ENCODE measurements around the gene DDAH2.
"Not testable (repeated sequence)": the region's sequence is repeated elsewhere in the genome, so short reads cannot be mapped to it uniquely, and the experiment has no call there.

The DDAH2 gene

GRCh38 chr6:31715022-31715958 is 13.8 kb downstream of the DDAH2 start, which contains the start of gene LY6G6D:
TSS of gene LY6G6D (plus strand) at chr6:31715348. CDS start at chr6:31715356, 8 bp downstream.
- in situ Hi-C loops (cut with MboI; ENCODE audit: low sequenced_read_pairs): no loop called here

DNA sequence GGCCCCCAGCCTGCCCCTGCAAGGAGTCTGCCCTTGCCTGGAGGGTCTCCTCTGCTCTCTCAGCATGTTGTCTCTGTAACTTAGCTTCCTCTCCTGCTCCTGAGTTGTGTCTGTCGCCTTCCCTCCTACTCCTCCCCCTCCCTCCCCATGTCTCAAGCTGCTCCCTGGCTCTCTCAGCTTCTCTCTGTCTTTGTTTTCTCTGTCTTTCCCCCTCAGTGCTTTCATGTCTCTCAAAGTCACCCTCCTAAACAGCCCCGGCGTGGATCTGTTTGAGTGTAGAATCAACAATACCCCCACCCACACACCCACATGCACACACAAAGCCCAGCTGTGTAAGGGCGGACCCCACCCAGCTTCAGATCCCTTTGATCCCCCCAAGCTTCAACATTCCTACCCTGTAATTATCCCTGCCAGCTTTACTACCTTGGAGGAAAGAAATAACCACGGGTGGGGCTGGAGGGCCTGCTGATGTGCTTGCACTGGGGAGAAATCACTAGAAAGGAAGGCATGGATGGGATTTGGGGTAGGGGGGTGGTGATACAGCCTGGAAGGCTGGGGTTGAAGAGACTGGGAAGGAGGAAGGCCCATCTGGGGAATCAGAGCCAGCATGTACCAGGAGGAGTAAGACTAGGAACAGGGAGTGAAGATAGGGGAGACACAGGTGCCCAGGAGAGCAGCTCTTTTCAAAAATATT is 15.0 kb downstream of the DDAH2 start:
- in situ Hi-C loops (cut with MboI; ENCODE audit: low sequenced_read_pairs): no loop called here

DNA sequence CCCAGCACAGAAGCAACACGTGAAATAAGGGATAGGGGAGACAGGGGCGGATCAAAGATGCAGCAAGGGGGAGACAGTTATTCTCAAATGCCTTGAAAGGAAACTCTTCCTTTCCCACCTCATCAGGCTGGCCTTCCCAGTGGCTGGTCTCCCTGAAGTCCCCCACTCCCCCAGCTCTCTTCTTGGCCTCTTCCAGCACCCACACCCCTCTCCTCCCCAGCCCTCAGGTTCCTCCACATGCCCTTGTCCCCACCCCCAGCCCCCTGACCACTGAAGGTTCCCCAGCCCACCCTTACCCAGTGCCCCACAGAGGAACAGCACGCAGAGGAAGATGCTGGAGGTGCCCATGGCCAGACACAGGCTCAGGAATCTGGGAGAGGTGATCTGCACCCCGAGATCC is 15.6 kb downstream of the DDAH2 start:
- in situ Hi-C loops (cut with MboI; ENCODE audit: low sequenced_read_pairs): no loop called here

- in situ Hi-C loops (cut with MboI; ENCODE audit: low sequenced_read_pairs): no loop called here
Measured at GRCh38 chr6:31712296-31712695, 16.8 kb downstream of the DDAH2 start.

GRCh38 chr6:31711233-31711632 is 17.9 kb downstream of the DDAH2 start:
- in situ Hi-C loops (cut with MboI; ENCODE audit: low sequenced_read_pairs): no loop called here

DNA sequence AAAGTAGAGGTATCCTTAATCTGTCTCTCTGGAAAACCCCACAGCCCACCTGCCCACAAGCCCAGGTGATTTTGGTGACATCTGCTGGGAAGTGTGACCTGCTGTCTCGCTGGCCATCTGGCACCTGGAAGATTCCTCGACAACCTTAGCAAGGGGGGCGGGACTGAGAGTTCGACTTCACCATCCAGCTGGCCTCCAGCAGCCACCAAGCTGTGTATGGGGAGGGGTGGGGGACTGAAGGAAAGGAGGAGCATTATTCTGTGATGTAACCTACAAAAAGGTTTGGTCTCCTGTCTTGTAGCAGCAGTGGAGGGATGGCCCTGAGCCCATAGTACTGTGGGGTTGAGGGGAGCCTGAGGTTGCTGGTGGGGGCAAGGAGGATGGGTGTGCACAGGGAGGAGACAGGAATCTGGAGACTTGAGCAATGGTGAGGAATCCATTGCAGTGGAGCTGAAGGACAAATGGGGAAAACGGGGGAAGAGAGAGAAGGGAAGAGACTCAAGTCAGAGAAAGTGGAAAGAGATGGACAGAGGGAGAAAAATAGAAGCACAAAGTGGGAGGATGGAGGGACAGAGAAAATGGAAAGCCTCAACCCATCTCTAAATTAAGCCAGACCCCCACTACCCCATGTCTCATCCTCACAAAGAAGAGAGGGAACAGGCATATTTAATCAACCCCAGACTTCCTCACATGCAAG is 18.4 kb downstream of the DDAH2 start:
- in situ Hi-C loops (cut with MboI; ENCODE audit: low sequenced_read_pairs): no loop called here

- in situ Hi-C loops (cut with MboI; ENCODE audit: low sequenced_read_pairs): not testable (repeated sequence)
Measured at GRCh38 chr6:31709157-31709556, 19.9 kb downstream of the DDAH2 start.

- in situ Hi-C loops (cut with MboI; ENCODE audit: low sequenced_read_pairs): no loop called here
Measured at GRCh38 chr6:31708224-31708623, 20.9 kb downstream of the DDAH2 start.

DNA sequence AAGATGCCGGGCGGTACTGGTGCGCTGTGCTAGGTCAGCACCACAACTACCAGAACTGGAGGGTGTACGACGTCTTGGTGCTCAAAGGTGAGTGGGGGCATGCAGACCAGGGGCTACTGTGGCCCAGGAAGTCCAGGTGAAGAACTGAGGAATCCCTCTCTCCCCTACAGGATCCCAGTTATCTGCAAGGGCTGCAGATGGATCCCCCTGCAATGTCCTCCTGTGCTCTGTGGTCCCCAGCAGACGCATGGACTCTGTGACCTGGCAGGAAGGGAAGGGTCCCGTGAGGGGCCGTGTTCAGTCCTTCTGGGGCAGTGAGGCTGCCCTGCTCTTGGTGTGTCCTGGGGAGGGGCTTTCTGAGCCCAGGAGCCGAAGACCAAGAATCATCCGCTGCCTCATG is 21.4 kb downstream of the DDAH2 start:
- in situ Hi-C loops (cut with MboI; ENCODE audit: low sequenced_read_pairs): no loop called here

GRCh38 chr6:31706599-31706998 is 22.5 kb downstream of the DDAH2 start, which contains the start of gene LY6G6F:
TSS of gene LY6G6F (plus strand) at chr6:31706866. CDS start at chr6:31706907, 41 bp downstream.
- in situ Hi-C loops (cut with MboI; ENCODE audit: low sequenced_read_pairs): no loop called here

DNA sequence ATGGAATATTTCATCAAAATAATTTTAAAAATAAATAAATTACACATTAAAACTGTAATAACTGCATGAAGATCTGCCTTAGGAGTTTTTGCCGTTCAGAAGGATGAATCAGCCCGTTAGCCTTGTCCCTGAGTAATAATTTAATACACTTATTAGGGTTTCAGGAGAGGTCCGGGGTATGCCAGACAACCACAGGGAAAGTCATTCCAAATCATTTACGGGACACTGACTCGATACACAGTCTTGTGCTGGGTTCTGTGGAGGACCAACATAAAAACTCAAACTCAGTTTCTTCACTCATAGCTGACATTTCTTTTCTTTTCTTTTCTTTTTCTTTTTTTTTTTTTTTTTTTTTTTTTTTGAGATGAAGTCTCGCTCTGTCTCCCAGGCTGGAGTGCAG is 23.2 kb downstream of the DDAH2 start:
- in situ Hi-C loops (cut with MboI; ENCODE audit: low sequenced_read_pairs): no loop called here

DNA sequence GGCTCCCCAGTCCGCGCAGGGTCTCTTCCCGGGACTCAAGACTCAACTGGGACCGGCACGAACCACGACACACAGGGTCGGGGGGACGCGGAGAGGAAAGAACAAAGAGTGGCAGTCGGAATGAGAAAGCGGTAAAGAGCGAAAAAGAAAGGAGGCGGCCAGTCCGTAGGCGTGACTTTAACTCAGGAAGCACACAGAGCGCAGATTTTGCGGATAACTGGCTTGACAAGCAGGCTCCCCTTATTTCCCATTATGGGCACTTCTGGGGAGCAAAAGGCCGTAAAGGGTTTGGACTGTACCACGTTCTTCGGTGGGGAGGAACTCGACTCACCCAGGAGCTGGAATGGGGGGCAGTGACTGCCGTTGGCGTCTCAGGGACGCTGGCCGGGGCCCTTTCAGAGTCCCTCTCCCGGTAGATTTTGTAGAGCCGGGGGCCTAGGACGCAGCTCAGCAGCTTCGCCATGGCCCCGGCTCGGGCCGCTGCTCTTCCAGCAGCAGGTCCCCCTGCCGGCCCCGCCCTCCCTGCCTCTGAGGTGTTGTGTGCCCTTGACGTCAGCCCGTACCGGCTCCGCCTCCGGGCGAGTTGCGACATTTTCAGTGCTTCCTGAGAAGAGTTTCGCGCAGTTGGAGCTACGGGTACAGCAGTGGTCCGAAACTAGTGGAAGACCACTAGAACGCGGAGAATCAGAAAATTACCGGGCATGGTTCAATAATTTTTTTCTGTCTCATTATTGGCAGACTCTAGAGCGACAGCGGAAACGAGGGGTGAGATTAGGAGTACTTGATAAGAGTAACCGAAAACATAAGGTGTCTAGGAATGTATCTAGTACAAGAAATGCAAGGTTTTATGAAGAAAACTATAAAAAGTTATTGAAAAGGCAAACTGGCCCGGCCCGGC is 26.0 kb downstream of the DDAH2 start, which contains the start of gene ABHD16A:
ABHD16A (minus strand) TSS at position 506 of the 898 bp plus-strand sequence; CDS start at position 463, 43 bp downstream.
- in situ Hi-C loops (cut with MboI; ENCODE audit: low sequenced_read_pairs): no loop called here

GRCh38 chr6:31702405-31702818 is 26.7 kb downstream of the DDAH2 start:
- in situ Hi-C loops (cut with MboI; ENCODE audit: low sequenced_read_pairs): no loop called here

GRCh38 chr6:31701666-31702404 is 27.3 kb downstream of the DDAH2 start:
- in situ Hi-C loops (cut with MboI; ENCODE audit: low sequenced_read_pairs): no loop called here

DNA sequence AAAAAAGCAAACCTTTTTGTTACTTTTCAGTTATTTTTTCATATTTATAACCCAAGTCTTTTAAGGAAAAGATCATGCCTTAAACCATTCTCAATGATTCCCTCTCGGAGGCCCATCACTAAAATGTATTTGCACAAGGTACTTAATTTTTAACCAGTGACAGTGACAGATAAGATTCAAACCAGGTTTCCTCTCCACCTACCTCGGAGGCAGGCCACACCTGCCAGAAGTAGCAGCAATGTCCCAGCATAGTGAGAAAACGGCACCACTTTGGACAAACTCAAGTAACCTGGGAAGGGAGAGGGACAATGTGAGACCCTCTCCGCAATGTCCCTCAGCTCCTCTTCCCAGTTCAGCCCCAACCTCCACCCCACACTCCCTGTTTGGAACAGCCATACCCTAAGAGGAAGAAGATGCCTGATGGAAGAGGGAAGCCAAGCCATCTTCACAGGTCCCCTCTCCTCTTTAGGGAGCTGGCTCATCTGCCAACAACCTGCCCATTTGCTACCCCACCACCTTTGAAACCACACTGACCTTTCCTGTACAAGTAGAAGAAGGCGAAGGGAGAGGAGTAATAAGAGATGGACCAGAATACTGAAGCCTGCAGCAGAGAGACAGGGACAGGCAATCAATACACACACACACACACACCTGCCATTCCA is 28.2 kb downstream of the DDAH2 start:
- in situ Hi-C loops (cut with MboI; ENCODE audit: low sequenced_read_pairs): no loop called here

- in situ Hi-C loops (cut with MboI; ENCODE audit: low sequenced_read_pairs): no loop called here
Measured at GRCh38 chr6:31697555-31697954, 31.5 kb downstream of the DDAH2 start.

DNA sequence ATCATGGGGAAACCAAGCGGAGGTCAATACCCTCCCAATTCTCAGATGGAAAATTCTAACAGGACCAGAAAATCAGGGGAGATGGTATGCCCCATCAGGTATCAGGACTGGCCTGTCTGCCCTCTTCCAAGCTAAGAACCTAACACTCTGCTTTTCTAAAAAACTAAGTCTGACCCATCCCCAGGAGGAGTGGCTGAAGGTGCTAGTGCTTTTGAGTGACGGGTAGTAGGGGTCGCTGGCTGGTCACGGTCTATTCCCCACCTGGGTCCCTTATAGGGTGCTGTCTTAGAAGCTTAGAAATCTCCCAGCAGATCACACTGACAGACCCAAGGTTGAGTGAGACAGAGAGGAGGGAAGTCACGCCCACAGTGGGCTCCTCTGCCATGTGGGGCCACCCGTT is 35.6 kb downstream of the DDAH2 start:
- in situ Hi-C loops (cut with MboI; ENCODE audit: low sequenced_read_pairs): no loop called here

- in situ Hi-C loops (cut with MboI; ENCODE audit: low sequenced_read_pairs): no loop called here
Measured at GRCh38 chr6:31692886-31693285, 36.2 kb downstream of the DDAH2 start.

DNA sequence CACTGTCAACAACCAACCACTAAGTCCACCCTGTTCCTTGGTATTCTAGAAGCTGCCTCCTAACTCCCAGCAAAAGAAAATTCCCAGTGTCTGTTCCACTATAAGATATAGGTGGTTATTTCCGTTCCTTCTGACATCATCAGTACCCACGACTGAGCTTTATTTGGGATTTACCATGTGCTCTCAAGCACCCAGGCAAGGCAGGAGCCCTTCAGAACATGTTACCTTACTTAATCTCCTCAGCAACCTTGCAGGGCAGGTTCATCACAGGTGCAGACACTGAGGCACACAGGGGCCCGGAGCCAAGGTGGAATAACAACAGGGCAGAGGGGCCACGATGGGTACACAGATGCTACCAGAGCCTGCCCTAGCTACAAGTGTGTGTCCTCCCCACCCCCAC is 36.7 kb downstream of the DDAH2 start:
- in situ Hi-C loops (cut with MboI; ENCODE audit: low sequenced_read_pairs): no loop called here

All from HL-60/S4 treated with retinoic acid at 250 ng/mL for 4 days and 3 days (cell line).